Uterus (tissue), 2 donors: Measurements from ENCODE around the gene TLCD1.

Source experiments
- CTCF ChIP-seq, 4 experiments: fragments of 200-600 bp in 2 of 4; fragments of 450-650 bp in 2 of 4; sonication (generic) in 2 of 4; IDR thresholded peaks; one replicate each; pipeline ENCODE4 v1.5.1; 2016 to 2019; ENCODE audit warnings: antibody characterized with exemption in 4 of 4, mild to moderate bottlenecking in 2 of 4, moderate library complexity in 1 of 4
- POLR2A ChIP-seq, 2 donors: fragments of 450-650 bp; IDR thresholded peaks; one replicate each; pipeline ENCODE4 v1.6.1; 2016; ENCODE audit warnings: antibody characterized with exemption in 2 of 2, mild to moderate bottlenecking in 1 of 2, moderate library complexity in 1 of 2

GRCh38 chr17:28702752-28703150 lies 23.3 kb downstream of the TLCD1 start:
- TF ChIP-seq POLR2A (IDR thresholded peaks at IDR 0.05) (no peak), CTCF (IDR thresholded peaks at IDR 0.05) (no peak)
